Femur (tissue), 1 donor: ENCODE data around the gene ANTXRL.
"Not testable (repeated sequence)": the region's sequence is repeated elsewhere in the genome, so short reads cannot be mapped to it uniquely, and the experiment has no call there.

Experiments used
- DNase-seq: peaks from one replicate; pipeline ENCODE4 v3.0.0-alpha.2; 2017

The ANTXRL gene

GRCh38 chr10:46310143-46310514 lies 23.3 kb downstream of the ANTXRL start:
- peak; percentile 13 for DNase-seq

- DNase-seq, result peak; percentile 10
Measured at GRCh38 chr10:46310851-46311250, 24.1 kb downstream of the ANTXRL start.

GRCh38 chr10:46311501-46311951 lies 24.7 kb downstream of the ANTXRL start:
- no peak for DNase-seq

GRCh38 chr10:46311961-46312431 lies 25.2 kb downstream of the ANTXRL start:
- DNase-seq, result peak; percentile 12

- DNase-seq, result peak; percentile 7
Measured at GRCh38 chr10:46312953-46313352, 26.2 kb downstream of the ANTXRL start.

- peak; percentile 12 for DNase-seq
Measured at GRCh38 chr10:46314071-46314470, 27.3 kb downstream of the ANTXRL start.

GRCh38 chr10:46315071-46315860 lies 28.5 kb downstream of the ANTXRL start:
- DNase-seq, result peak; percentile 4

GRCh38 chr10:46317370-46317769 lies 30.6 kb downstream of the ANTXRL start:
- peak; percentile 27 for DNase-seq

- peak; percentile 5 for DNase-seq
Measured at GRCh38 chr10:46317889-46318288, 31.1 kb downstream of the ANTXRL start.

- peak; percentile 40 for DNase-seq
Measured at GRCh38 chr10:46318799-46319198, 32.0 kb downstream of the ANTXRL start.

- DNase-seq, result no peak
Measured at GRCh38 chr10:46319389-46319788, 32.6 kb downstream of the ANTXRL start.

- DNase-seq, result no peak
Measured at GRCh38 chr10:46321770-46322169, 35.0 kb downstream of the ANTXRL start.

GRCh38 chr10:46323176-46323575 lies 36.4 kb downstream of the ANTXRL start:
- DNase-seq, result no peak

- peak; percentile 3 for DNase-seq
Measured at GRCh38 chr10:46325021-46325420, 38.2 kb downstream of the ANTXRL start.

- no peak for DNase-seq
Measured at GRCh38 chr10:46326066-46326465, 39.3 kb downstream of the ANTXRL start.

GRCh38 chr10:46326971-46327370 lies 40.2 kb downstream of the ANTXRL start:
- DNase-seq, result peak; percentile 8

GRCh38 chr10:46327685-46328084 lies 40.9 kb downstream of the ANTXRL start:
- DNase-seq, result peak; percentile 10

GRCh38 chr10:46328853-46329689 lies 42.3 kb downstream of the ANTXRL start:
- peak; percentile 21 for DNase-seq

GRCh38 chr10:46329690-46330016 lies 42.9 kb downstream of the ANTXRL start:
- peak; percentile 7 for DNase-seq

GRCh38 chr10:46330894-46331293 lies 44.1 kb downstream of the ANTXRL start:
- DNase-seq, result peak; percentile 11

GRCh38 chr10:46365484-46365883 lies 78.7 kb downstream of the ANTXRL start:
- not testable (repeated sequence) for DNase-seq

- not testable (repeated sequence) for DNase-seq
Measured at GRCh38 chr10:46367209-46367608, 80.4 kb downstream of the ANTXRL start.

GRCh38 chr10:46367666-46368240 lies 81.0 kb downstream of the ANTXRL start:
- DNase-seq, result not testable (repeated sequence)
